HG03520 (cell line): ENCODE data around the gene ANK2.

ENCODE experiments used
- ATAC-seq: cut with Tn5 transposase; IDR thresholded peaks from one replicate; pipeline ENCODE4 v1.9.1; 2021; ENCODE audit warnings: mild to moderate bottlenecking, moderate library complexity; ENCODE audit not compliant: unreplicated experiment

ANK2 gene

GRCh38 chr4:113383111-113383785, 333.8 kb downstream of the ANK2 start:
- no peak for ATAC-seq

GRCh38 chr4:113384600-113384999, 335.1 kb downstream of the ANK2 start:
- ATAC-seq, result no peak

- ATAC-seq, result no peak
Measured at GRCh38 chr4:113385281-113385899, 335.9 kb downstream of the ANK2 start.

- no peak for ATAC-seq
Measured at GRCh38 chr4:113389160-113389559, 339.7 kb downstream of the ANK2 start.

- no peak for ATAC-seq
Measured at GRCh38 chr4:113390850-113391249, 341.4 kb downstream of the ANK2 start.

- ATAC-seq, result no peak
Measured at GRCh38 chr4:113394108-113394729, 344.8 kb downstream of the ANK2 start.

- ATAC-seq, result peak; percentile 92
Measured at GRCh38 chr4:113394730-113395530, 345.5 kb downstream of the ANK2 start.

- ATAC-seq, result no peak
Measured at GRCh38 chr4:113397114-113397701, 347.8 kb downstream of the ANK2 start.

- no peak for ATAC-seq
Measured at GRCh38 chr4:113398441-113399143, 349.1 kb downstream of the ANK2 start.

- no peak for ATAC-seq
Measured at GRCh38 chr4:113404167-113404571, 354.7 kb downstream of the ANK2 start.

- ATAC-seq, result no peak
Measured at GRCh38 chr4:113404841-113405240, 355.4 kb downstream of the ANK2 start.

GRCh38 chr4:113405874-113406722, 356.6 kb downstream of the ANK2 start:
- ATAC-seq, result no peak

- ATAC-seq, result no peak
Measured at GRCh38 chr4:113406723-113407016, 357.2 kb downstream of the ANK2 start.

- ATAC-seq, result no peak
Measured at GRCh38 chr4:113407409-113407808, 358.0 kb downstream of the ANK2 start.

- no peak for ATAC-seq
Measured at GRCh38 chr4:113409181-113409580, 359.7 kb downstream of the ANK2 start.

GRCh38 chr4:113410686-113411085, 361.2 kb downstream of the ANK2 start:
- ATAC-seq, result no peak

GRCh38 chr4:113411496-113411938, 362.1 kb downstream of the ANK2 start:
- ATAC-seq, result no peak

GRCh38 chr4:113419631-113420030, 370.2 kb downstream of the ANK2 start:
- ATAC-seq, result no peak

- ATAC-seq, result no peak
Measured at GRCh38 chr4:113420938-113421337, 371.5 kb downstream of the ANK2 start.

- ATAC-seq, result no peak
Measured at GRCh38 chr4:113423631-113424030, 374.2 kb downstream of the ANK2 start.
